ENCODE results near the gene RBMS2. TPM values are rescaled to one million over a fixed set of nuclear protein-coding genes. Genes with fewer than 3 reads are reported as not detected.

Gene RBMS2
- total RNA-seq, 1 experiment from 2014 or later, result 18.2 TPM

GRCh38 chr12:56599797-56600196, 78.2 kb downstream of the RBMS2 start:
- Histone ChIP-seq H3K27ac (ENCODE audit: low read length) (no peak overlapping the region), H3K36me3 (ENCODE audit: control insufficient read depth, insufficient read depth, low read length) (peaks cover 42% of the 10 kb centered on the region), H3K4me3 (ENCODE audit: low read depth in 2 of 2, low read length in 2 of 2) (no peak overlapping the region), H3K27me3 (ENCODE audit: control insufficient read depth, insufficient read depth, low read length) (no peaks in the 10 kb centered on the region), H3K9me3 (ENCODE audit: control insufficient read depth, insufficient read depth, low read depth, low read length) (no peaks in the 10 kb centered on the region), H3K4me1 (ENCODE audit: control insufficient read depth, insufficient read depth, low read length) (no peaks in the 10 kb centered on the region; the same call in 1 of the 2 replicates)
- in situ Hi-C loops (cut with HindIII; ENCODE audit: low pct_unique_long_range_greater_than_20kb, low sequenced_read_pairs), result no loop called here
- CTCF ChIA-PET, result no interaction called here
- ATAC-seq (no peak), DNase-seq (ENCODE audit: low read depth, low spot score) (no peak)
- POLR2A ChIA-PET, result no interaction called here
- intact Hi-C loops (cut with micrococcal nuclease; ENCODE audit: unreplicated experiment), result no loop called here
- no TSS peak for BruUV-seq (replicated peaks)
- TF ChIP-seq TCF7L2 (IDR thresholded peaks at IDR 0.05; ENCODE audit: low read depth, low read length), result no peak
- TF ChIP-seq SIN3A (IDR thresholded peaks at IDR 0.05; ENCODE audit: borderline replicate concordance, insufficient read depth, low read depth, low read length), result no peak
- TF ChIP-seq CTCF (IDR thresholded peaks at IDR 0.05), result no peak
- no peak for TF ChIP-seq REST (IDR thresholded peaks at IDR 0.05; ENCODE audit: insufficient read depth in 1 of 2, low read depth in 2 of 2, low read length in 1 of 2)
- no peak for TF ChIP-seq POLR2AphosphoS5 (IDR thresholded peaks at IDR 0.05; ENCODE audit: low read depth, low read length)

DNA sequence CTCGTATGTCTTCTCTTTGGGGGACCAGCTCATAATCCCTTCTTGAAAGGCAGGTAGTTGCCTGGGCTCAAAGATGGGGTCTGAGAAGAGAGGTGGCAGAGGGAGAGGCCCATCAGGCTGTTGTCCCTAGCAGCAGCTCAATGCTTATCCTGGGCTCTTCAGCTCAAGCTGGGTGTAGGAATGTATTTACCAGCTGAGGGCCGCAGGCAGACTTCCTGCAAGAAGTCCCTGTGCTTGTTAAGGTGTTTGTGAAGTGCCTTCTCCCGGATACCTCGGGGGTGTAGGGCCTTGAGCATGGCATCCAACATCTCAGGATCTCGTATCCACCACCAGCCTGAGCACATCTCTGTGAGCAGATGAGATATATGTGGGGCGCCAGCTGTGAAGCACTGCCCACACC, 79.1 kb downstream of the RBMS2 start:
- intact Hi-C loops (cut with micrococcal nuclease; ENCODE audit: unreplicated experiment), result no loop called here
- in situ Hi-C loops (cut with HindIII; ENCODE audit: low pct_unique_long_range_greater_than_20kb, low sequenced_read_pairs), result no loop called here
- POLR2A ChIA-PET, result no interaction called here
- ATAC-seq (no peak), DNase-seq (ENCODE audit: low read depth, low spot score) (no peak)
- Histone ChIP-seq H3K4me1 (ENCODE audit: control insufficient read depth, insufficient read depth, low read length) (no peaks in the 10 kb centered on the region; the same call in 1 of the 2 replicates), H3K36me3 (ENCODE audit: control insufficient read depth, insufficient read depth, low read length) (peaks cover 45% of the 10 kb centered on the region), H3K4me3 (ENCODE audit: low read depth in 2 of 2, low read length in 2 of 2) (no peak overlapping the region), H3K9me3 (ENCODE audit: control insufficient read depth, insufficient read depth, low read depth, low read length) (no peaks in the 10 kb centered on the region), H3K27ac (ENCODE audit: low read length) (no peak overlapping the region), H3K27me3 (ENCODE audit: control insufficient read depth, insufficient read depth, low read length) (no peaks in the 10 kb centered on the region)
- CTCF ChIA-PET, result no interaction called here
- BruUV-seq (replicated peaks), result no TSS peak
- TF ChIP-seq CTCF (IDR thresholded peaks at IDR 0.05) (no peak), REST (IDR thresholded peaks at IDR 0.05; ENCODE audit: insufficient read depth in 1 of 2, low read depth in 2 of 2, low read length in 1 of 2) (no peak)

Data from Panc1 (cell line).